T-helper 1 cell treated with Interleukin-12 subunit alpha and Interleukin-12 subunit beta and Interleukin-4 antibody, amounts not matched to agents 30 ng/mL and 1 ng/mL, for 36 hours (primary cell): Measurements from ENCODE around the gene MYCBPAP. TPM values are rescaled to one million over a fixed set of nuclear protein-coding genes. Genes with fewer than 3 reads are reported as not detected.

Source experiments
- intact Hi-C: fragments of 100-400 bp; cut with micrococcal nuclease; formaldehyde crosslinking; loops from one replicate; pipeline ENCODE4 v1.15.1; 2024
- total RNA-seq: library from RNA; stranded (reverse); gene quantifications from 2 replicates; pipeline ENCODE4 v1.2.3, GENCODE V29; 2022

The MYCBPAP gene
- total RNA-seq, 1 donor from 2014 or later, result 7.5 TPM

GRCh38 chr17:50484386-50485155 is 23.7 kb upstream of the MYCBPAP start:
- intact Hi-C loops, result loop anchor here (5.0 kb wide), 1 partner anchor 137 kb away; the partner anchor contains the start of gene XYLT2

GRCh38 chr17:50487213-50488096 is 20.8 kb upstream of the MYCBPAP start:
- intact Hi-C loops, result no loop called here

DNA sequence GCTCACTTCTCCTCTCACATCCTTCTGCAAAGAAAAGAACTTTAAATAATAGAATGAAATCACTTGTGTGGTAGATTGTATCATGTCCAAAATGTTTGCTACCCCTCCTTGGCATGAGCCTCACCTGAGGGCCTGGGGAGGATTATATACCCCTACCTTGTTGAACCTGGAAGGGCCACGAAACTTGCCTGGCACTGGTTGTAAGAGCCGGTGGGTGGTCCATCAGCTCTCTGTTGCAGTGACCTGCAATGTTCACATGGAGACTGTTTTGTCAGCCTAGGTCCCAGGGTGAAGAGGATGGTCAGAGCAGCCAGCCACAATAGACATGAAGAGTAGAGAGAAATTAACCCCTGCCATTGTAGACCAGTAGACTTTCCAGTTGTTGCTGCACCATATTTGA is 19.4 kb upstream of the MYCBPAP start:
- intact Hi-C loops, result no loop called here

- intact Hi-C loops, result no loop called here
Measured at GRCh38 chr17:50491505-50491904, 16.7 kb upstream of the MYCBPAP start.

DNA sequence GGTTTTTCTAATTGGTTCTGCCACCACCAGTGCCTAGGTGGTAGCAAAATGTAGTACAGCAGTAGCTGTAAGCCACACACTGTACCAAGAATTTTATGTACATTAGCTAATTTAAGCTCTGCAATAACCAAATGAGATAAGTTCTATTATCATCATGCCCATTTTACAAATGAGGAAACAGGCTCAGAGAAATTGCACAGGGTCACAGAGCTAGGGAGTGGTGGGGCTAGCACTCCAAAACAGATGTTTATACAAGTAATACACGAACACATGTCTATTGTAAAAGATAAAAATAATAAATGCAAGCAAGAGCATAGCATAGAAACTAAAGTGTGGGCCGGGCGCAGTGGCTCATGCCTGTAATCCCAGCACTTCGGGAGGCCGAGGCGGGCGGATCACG is 16.0 kb upstream of the MYCBPAP start:
- intact Hi-C loops, result no loop called here

- intact Hi-C loops, result no loop called here
Measured at GRCh38 chr17:50493744-50494143, 14.5 kb upstream of the MYCBPAP start.

DNA sequence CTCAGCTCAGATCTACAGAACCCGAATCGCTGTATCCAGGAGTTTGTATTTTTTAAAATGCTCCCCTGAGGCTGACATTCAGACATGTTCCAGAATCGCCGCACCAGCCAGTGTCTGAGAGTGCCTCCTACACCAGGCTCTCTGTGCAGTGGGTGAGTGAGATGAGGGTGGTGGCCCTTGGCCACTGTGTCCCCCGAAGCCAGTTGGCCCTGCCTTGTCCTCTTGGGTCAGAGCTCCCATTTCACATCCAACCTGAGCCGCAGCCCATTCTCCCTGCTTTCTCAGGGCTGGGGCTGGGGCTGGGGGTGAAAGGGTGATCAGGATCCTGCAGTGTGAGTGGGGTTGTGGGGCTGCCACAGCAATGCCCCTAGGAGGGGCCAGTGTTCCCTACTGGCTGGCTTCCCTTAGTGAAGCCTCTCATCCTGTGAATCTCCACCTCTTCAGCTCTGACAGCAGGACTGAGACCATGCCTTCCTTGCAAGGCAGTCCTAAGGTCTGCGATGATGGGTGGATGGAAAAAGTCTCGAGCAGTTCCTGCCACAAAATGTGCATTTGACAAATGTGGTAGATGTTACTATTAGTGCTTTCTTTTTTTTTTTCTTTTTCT is 12.9 kb upstream of the MYCBPAP start:
- intact Hi-C loops, result no loop called here

GRCh38 chr17:50495918-50496317 is 12.3 kb upstream of the MYCBPAP start:
- intact Hi-C loops, result no loop called here

DNA sequence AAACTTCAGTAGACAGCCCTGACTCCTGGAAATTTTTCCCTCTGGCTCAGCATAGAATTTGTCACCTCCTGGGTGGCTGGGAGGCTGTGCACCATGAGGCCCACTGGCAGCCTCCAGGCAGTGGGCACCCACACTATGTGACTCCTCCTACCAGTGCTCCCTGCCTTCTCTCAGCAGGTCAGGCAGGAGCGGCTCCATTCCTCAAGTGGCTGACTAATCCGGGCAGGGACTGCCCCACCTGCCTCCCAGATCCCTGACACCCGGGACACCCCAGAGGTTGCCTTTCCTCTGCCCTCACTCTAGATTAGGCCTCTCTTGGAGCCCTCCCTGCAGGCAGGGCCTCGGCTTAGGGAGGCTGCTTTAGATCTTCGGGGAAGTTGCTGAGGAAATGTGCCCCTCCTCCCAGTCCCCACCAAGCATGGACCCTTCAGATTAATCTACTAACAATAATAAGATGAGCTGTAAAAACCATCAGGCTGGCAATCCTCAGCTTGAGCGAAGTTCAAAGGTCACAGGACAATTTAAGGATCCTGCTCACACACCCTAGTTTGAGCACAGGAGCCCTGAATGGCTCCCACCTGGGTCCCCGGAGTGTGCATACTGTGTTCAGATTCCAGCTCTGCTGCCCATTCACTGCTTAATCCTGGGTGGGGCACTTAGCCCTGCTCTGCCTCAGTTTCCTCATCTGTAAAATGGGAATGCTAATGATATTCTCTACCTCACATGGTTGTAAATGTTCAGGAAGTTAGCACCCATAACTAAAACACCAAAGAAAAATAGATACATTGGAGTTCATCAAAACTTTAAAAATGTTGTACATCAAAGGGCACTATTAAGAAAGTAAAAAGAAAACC is 10.0 kb upstream of the MYCBPAP start:
- intact Hi-C loops, result no loop called here

GRCh38 chr17:50499270-50499669 is 9.0 kb upstream of the MYCBPAP start:
- intact Hi-C loops, result no loop called here

DNA sequence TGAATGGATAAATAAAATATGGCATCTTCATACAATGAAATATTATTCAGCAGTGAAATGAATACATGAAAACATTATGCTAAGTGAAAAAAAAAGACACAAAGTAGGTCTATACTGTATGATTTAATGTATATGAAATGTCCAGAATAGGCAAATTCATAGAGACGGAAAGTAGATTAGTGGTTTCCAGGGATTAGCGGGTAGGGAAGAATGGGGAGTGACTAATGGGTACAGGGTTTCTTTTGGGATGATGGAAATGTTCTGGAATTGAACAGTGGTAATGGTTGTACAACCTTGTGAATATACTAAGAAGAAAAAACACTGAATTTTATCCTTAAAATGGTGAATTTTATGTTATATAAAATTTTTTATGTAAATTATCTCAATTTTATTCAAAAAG is 8.5 kb upstream of the MYCBPAP start:
- intact Hi-C loops, result no loop called here

DNA sequence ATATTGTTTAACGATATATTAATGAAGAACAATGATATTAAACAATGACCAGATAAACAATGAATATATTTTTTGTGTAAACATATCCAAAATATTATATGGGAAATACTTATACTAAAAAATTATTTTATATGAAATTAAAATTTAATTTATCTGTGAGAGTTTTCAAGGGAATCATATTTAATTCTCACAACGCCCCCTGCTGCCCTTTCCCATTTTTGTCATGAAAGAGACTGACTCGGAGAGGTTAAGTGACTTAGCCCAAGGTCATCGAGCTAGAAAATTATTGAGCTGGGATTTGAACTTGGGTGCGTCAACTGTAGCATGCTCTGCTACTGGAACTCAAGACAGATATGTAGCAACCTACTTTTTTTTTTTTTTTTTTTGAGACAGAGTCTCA is 7.2 kb upstream of the MYCBPAP start:
- intact Hi-C loops, result no loop called here

- intact Hi-C loops, result no loop called here
Measured at GRCh38 chr17:50502301-50502990, 5.8 kb upstream of the MYCBPAP start.

- intact Hi-C loops, result no loop called here
Measured at GRCh38 chr17:50505591-50506130, 2.6 kb upstream of the MYCBPAP start.

- intact Hi-C loops, result no loop called here
Measured at GRCh38 chr17:50506298-50506697, 1.9 kb upstream of the MYCBPAP start.

GRCh38 chr17:50508573-50509460 is 578 bp downstream of the MYCBPAP start:
- intact Hi-C loops, result loop anchor here (1.0 kb wide), 1 partner anchor 50 kb away; no protein-coding TSS in a partner anchor

DNA sequence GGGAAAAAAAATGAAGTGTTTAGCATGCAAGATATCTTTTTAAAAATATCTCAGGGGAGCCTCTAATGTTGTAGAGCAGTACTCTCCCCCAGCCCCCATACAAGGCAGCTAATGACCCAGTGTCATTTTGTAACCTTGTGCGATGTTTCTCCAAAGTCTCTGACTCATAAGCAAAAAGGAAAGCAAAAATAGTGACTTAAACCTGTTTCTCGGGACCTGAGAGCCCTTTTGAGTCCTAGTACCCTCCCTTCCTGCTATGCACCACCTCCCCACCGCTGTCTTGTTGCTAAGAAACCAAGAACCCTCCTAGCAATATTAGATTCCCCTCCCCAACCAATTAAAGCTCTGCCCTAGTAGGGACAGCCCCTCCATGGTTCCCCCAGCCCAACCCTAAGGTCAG is 2.8 kb downstream of the MYCBPAP start:
- intact Hi-C loops, result loop anchor here (1.0 kb wide), 5 partner anchors 31 to 197 kb away; partner anchors contain the start of genes LRRC59 and SPATA20

- intact Hi-C loops, result no loop called here
Measured at GRCh38 chr17:50513495-50513894, 5.3 kb downstream of the MYCBPAP start.

- intact Hi-C loops, result no loop called here
Measured at GRCh38 chr17:50514388-50514787, 6.1 kb downstream of the MYCBPAP start.
